ENCODE data around the gene PRPF39. TPM values are rescaled to one million over a fixed set of nuclear protein-coding genes. Genes with fewer than 3 reads are reported as not detected.
"Not testable (repeated sequence)": the region's sequence is repeated elsewhere in the genome, so short reads cannot be mapped to it uniquely, and the experiment has no call there.

The PRPF39 gene
- total and polyA plus RNA-seq, 10 of the 15 experiments (the other 5 are each of a cell fraction or from before 2014, with no cell fraction given): 22.1 to 91.7 (median 36.9) TPM

DNA sequence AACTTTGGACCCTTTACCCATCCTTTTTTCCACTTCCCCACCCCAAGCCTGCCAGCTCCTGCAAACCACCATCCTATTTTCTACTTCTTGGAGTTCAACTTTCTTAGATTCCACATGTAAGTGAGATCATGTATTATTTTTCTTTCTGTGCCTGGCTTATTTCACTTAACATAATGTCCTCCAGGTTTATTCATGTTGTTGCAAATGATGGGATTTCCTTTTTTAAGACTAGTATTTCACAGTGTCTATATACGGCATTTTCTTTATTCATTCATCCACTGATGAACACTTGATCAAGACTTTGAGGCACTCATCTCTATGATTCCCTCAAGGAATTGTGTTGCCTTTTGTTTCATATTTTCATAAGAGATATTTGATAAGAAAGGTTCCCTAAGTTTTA lies 5.6 kb upstream of the PRPF39 start (continued):
- no peak for TF ChIP-seq CBX3 (IDR thresholded peaks at IDR 0.05; ENCODE audit: borderline replicate concordance, low read depth)
- TF ChIP-seq PAX8 (IDR thresholded peaks at IDR 0.05): no peak
- TF ChIP-seq, protein P1, sequence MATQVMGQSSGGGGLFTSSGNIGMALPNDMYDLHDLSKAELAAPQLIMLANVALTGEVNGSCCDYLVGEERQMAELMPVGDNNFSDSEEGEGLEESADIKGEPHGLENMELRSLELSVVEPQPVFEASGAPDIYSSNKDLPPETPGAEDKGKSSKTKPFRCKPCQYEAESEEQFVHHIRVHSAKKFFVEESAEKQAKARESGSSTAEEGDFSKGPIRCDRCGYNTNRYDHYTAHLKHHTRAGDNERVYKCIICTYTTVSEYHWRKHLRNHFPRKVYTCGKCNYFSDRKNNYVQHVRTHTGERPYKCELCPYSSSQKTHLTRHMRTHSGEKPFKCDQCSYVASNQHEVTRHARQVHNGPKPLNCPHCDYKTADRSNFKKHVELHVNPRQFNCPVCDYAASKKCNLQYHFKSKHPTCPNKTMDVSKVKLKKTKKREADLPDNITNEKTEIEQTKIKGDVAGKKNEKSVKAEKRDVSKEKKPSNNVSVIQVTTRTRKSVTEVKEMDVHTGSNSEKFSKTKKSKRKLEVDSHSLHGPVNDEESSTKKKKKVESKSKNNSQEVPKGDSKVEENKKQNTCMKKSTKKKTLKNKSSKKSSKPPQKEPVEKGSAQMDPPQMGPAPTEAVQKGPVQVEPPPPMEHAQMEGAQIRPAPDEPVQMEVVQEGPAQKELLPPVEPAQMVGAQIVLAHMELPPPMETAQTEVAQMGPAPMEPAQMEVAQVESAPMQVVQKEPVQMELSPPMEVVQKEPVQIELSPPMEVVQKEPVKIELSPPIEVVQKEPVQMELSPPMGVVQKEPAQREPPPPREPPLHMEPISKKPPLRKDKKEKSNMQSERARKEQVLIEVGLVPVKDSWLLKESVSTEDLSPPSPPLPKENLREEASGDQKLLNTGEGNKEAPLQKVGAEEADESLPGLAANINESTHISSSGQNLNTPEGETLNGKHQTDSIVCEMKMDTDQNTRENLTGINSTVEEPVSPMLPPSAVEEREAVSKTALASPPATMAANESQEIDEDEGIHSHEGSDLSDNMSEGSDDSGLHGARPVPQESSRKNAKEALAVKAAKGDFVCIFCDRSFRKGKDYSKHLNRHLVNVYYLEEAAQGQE (IDR thresholded peaks at IDR 0.05; ENCODE audit: low read depth, low read length): no peak
- TF ChIP-seq CBFB (IDR thresholded peaks at IDR 0.05; ENCODE audit: low read depth): no peak

DNA sequence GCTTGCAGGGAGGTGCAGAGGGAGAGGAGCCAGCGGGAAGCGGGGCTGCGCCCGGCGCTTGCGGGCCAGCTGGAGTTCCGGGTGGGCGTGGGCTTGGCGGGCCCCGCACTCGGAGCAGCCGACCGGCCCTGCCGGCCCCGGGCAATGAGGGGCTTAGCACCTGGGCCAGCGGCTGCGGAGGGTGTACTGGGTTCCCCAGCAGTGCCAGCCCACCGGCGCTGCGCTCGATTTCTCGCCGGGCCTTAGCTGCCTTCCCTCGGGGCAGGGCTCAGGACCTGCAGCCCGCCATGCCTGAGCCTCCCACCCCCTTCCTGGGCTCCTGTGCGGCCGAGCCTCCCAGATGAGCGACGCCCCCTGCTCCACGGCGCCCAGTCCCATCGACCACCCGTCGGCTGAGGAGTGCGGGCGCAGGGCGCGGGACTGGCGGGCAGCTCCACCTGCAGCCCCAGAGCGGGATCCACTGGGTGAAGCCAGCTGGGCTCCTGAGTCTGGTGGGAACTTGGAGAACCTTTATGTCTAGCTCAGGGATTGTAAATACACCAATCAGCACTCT lies 3.4 kb upstream of the PRPF39 start:
- POLR2A ChIA-PET; H3K27ac ChIP-seq (ENCODE audit: control insufficient read depth, insufficient read depth); BruUV-seq (replicated peaks); H3K4me3 ChIP-seq; FAIRE-seq; in situ Hi-C loops (cut with MboI); RAD21 ChIA-PET (ENCODE audit: unreplicated experiment); ATAC-seq; CTCF ChIA-PET; H3K9me3 ChIP-seq (replicated peaks; ENCODE audit: control insufficient read depth, insufficient read depth, low read length); SMC1A ChIA-PET (ENCODE audit: uncharacterized antibody, unreplicated experiment); H3K4me1 ChIP-seq (ENCODE audit: control insufficient read depth, insufficient read depth, low read length); intact Hi-C loops (cut with micrococcal nuclease; ENCODE audit: unreplicated experiment); H3K4me2 ChIP-seq (ENCODE audit: control insufficient read depth, insufficient read depth); H3K27me3 ChIP-seq (replicated peaks in 1 of 2; ENCODE audit: control insufficient read depth in 2 of 2, insufficient read depth in 2 of 2, low read length in 1 of 2); H3K9ac ChIP-seq (ENCODE audit: control insufficient read depth, insufficient read depth, low read length); H4K20me1 ChIP-seq (ENCODE audit: control insufficient read depth, insufficient read depth); DNase-seq (ENCODE audit: low read depth, low spot score); H3K36me3 ChIP-seq (ENCODE audit: control insufficient read depth in 2 of 2, insufficient read depth in 2 of 2, low read length in 1 of 2); H2AFZ ChIP-seq (ENCODE audit: control insufficient read depth, low read depth, low read length): not testable (repeated sequence)
- WGBS (ENCODE audit: insufficient coverage, insufficient replicate concordance, low lambda C conversion rate, missing lambda C conversion rate): 97% methylated on average over 30 of the region's 40 CpGs
- H3K79me2 ChIP-seq (ENCODE audit: control insufficient read depth, insufficient read depth, low read length): peaks cover 16% of the 10 kb centered on the region
